Esophagus (tissue), 2 donors: Measurements from ENCODE around the gene ZG16. TPM values are rescaled to one million over a fixed set of nuclear protein-coding genes. Genes with fewer than 3 reads are reported as not detected.
A peak's percentile ranks its signal among the peaks of the same experiment; 100 is the strongest.

Experiments used
- H3K27ac ChIP-seq, 2 donors: one replicate each; pipeline ENCODE4 v1.5.1; 2013; ENCODE audit warnings: low read depth in 2 of 2, mild to moderate bottlenecking in 2 of 2, inconsistent platforms in 1 of 2, low read length in 1 of 2, moderate library complexity in 1 of 2
- H3K27me3 ChIP-seq, 2 donors: one replicate each; pipeline ENCODE4 v1.6.1; 2013; ENCODE audit warnings: low read length in 2 of 2, control low read depth in 1 of 2, mild to moderate bottlenecking in 1 of 2; ENCODE audit not compliant: insufficient read depth in 2 of 2, control insufficient read depth in 1 of 2
- H3K36me3 ChIP-seq, 2 donors: one replicate each; pipeline ENCODE4 v1.6.1; 2013; ENCODE audit warnings: low read length in 1 of 2; ENCODE audit not compliant: control insufficient read depth in 2 of 2, insufficient read depth in 2 of 2
- H3K4me1 ChIP-seq, 2 donors: one replicate each; pipeline ENCODE4 v1.6.1; 2013; ENCODE audit warnings: low read length in 1 of 2; ENCODE audit not compliant: control insufficient read depth in 2 of 2, insufficient read depth in 2 of 2
- H3K4me3 ChIP-seq, 2 donors: one replicate each; pipeline ENCODE4 v1.5.1; 2013; ENCODE audit warnings: low read length in 2 of 2, mild to moderate bottlenecking in 2 of 2, low read depth in 1 of 2, moderate library complexity in 1 of 2
- H3K9me3 ChIP-seq, 2 donors: one replicate each; pipeline ENCODE4 v1.6.1; 2013; ENCODE audit warnings: mild to moderate bottlenecking in 2 of 2, low read depth in 1 of 2, low read length in 1 of 2, moderate library complexity in 1 of 2; ENCODE audit not compliant: control insufficient read depth in 2 of 2, insufficient read depth in 1 of 2
- WGBS, 2 donors: extraction: QIAGEN DNeasy Blood & Tissue Kit; methylation state at CpG; one replicate each; pipeline ENCODE4 v1.1.7; 2013; 5-methylcytosine and 5-hydroxymethylcytosine counted together
- polyA plus RNA-seq, 2 donors: library from polyadenylated mRNA; stranded (reverse); fragments of 200-250 nt; gene quantifications; one replicate each; pipeline ENCODE4 v1.2.3, GENCODE V29; 2013
- donor health status: healthy with polysubstance abuse.
- donor health status: Bipolar disorder and iron deficiency.

The ZG16 gene
- polyA plus RNA-seq, 2 donors, result 0.02 TPM; not detected in 1

- no peaks in the 10 kb centered on the region for H3K9me3 ChIP-seq
- no peak overlapping the region for H3K27ac ChIP-seq
- H3K4me1 ChIP-seq, result peaks cover 11 to 21% of the 10 kb centered on the region in 2 donors
- no peaks in the 10 kb centered on the region for H3K36me3 ChIP-seq
- no peaks in the 10 kb centered on the region for H3K27me3 ChIP-seq
- no peak overlapping the region for H3K4me3 ChIP-seq
- 50 to 63% methylated on average over 4 of the region's 4 CpGs for WGBS, 2 donors
Observed at GRCh38 chr16:29818082-29818481, 40.0 kb downstream of the ZG16 start.

DNA sequence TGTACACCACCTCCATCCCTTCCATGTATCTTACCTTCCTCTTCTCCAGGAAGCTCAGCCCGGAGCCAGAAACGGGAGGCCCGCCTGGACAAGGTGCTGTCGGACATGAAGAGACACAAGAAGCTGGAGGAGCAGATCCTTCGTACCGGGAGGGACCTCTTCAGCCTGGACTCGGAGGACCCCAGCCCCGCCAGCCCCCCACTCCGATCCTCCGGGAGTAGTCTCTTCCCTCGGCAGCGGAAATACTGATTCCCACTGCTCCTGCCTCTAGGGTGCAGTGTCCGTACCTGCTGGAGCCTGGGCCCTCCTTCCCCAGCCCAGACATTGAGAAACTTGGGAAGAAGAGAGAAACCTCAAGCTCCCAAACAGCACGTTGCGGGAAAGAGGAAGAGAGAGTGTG lies 41.5 kb downstream of the ZG16 start:
- H3K4me3 ChIP-seq, result no peak overlapping the region
- H3K4me1 ChIP-seq, result peaks cover 14 to 25% of the 10 kb centered on the region in 2 donors
- no peaks in the 10 kb centered on the region for H3K9me3 ChIP-seq

DNA sequence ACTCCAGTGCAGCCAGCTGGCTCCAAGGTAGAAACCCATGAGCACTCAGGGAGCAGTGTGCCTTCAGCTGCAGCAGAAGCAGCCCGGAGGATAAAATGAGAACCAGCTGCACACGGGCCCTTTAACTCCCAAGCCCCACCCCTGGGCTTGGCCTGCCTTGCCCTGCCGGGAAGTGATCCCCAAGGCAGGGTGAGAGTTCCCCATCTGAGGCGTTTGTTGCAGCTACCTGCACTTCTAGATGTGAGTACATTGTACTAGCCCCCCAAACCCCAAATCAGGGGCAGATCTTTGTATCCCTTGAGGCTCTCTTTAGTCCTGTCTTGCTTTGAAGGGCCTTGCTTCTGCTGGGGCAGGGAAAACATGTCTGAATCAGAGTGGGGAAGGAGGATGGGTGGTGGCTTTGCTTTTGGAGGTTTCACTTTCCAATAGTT lies 42.2 kb downstream of the ZG16 start, which contains the start of gene MVP:
Gene MVP (plus strand): TSS at position 192 of the 431 bp plus-strand sequence. CDS start 10,088 bp downstream, outside the sequence.
- Histone ChIP-seq H3K4me1 (peaks cover 11 to 23% of the 10 kb centered on the region in 2 donors), H3K36me3 (no peaks in the 10 kb centered on the region), H3K27me3 (no peaks in the 10 kb centered on the region), H3K27ac (peak within 1 kb of the TSS; percentile 97), H3K9me3 (no peaks in the 10 kb centered on the region), H3K4me3 (peak within 1 kb of the TSS; percentile 60 to 80)
- 0% methylated on average over 4 of the region's 4 CpGs for WGBS, 2 donors

More for the DNA sequence above, 41.5 kb downstream of the ZG16 start:
- H3K36me3 ChIP-seq, result no peaks in the 10 kb centered on the region
- H3K27me3 ChIP-seq, result no peaks in the 10 kb centered on the region
- 57 to 61% methylated on average over 15 of the region's 15 CpGs for WGBS, 2 donors
- peak overlapping the region in 1 of 2 donors; percentile 63 for H3K27ac ChIP-seq

DNA sequence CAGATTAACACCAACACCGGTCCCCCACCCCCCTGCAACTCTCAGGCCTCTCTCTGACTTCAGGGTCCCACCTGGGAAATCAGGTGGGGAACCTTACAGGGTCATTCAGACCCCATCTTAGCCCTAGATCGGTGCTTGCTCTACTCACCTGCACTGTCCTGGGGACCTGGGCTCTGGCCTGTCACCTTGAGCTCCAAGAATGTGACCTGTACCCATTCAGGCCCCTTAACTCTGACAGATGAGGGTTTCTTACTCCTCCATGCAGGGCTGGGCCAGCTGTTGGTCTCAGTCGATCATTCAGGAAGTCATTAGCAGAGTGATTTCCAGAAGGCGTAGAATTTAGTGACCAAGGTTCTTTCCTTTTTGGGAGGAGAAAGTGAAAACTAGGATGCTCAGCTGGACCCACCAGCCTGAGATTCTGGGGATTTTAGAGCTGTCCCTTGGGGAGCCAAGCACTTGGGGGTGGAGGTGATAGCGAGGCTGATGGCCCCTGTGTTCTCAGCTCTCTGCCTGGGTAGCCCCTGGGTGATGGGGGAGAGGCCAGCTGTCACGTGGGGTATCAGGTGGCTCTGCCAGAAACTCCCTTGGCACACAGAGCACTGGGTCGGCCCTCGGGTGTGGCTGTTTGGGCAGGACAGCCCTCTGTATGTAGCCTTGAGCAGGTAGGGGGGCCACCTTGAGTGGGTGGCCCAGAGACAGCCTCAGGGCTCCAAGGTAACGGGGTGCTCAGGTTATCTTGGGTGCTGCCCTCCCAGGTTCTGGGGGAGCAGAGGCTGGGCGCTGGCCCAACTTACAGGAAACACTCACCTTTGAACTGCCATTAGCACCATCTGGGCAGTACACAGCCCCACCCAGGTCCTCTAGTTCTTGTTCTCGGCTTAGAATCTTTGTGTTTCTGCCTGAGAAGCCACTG lies 42.9 kb downstream of the ZG16 start:
- peak overlapping the region; percentile 60 to 80 for H3K4me3 ChIP-seq
- H3K27me3 ChIP-seq, result no peaks in the 10 kb centered on the region
- peaks cover 12 to 30% of the 10 kb centered on the region in 2 donors for H3K4me1 ChIP-seq
- H3K27ac ChIP-seq, result peak overlapping the region; percentile 97
- H3K9me3 ChIP-seq, result no peaks in the 10 kb centered on the region
- WGBS, 2 donors, result 7 to 12% methylated on average over 11 of the region's 11 CpGs
- peaks cover 0 to 3% of the 10 kb centered on the region in 2 donors for H3K36me3 ChIP-seq

DNA sequence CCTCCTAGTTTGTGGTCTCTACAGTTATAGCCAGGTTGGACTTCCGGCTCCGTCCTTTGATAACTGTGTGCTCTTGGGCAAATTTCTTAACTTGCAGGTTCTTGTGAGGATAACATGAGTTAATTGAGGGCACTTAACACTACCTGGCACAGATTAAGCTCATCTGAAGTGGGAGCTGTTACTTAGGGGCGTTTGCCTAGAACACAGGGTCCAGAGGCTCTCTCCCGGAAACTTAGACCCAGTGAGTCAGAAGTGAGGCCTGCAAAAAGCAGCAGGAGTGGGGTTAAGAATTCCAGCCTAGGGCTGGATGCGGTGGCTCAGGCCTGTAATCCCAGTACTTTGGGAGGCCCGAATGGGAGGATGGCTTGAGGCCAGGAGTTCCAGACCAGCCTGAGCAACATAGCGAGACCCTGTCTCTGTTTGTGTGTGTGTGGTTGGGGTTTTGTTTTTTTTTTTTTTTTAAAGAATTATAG lies 43.6 kb downstream of the ZG16 start:
- Histone ChIP-seq H3K4me1 (peaks cover 14 to 34% of the 10 kb centered on the region in 2 donors), H3K4me3 (peak overlapping the region; percentile 60 to 80), H3K27ac (peak overlapping the region; percentile 97), H3K27me3 (no peaks in the 10 kb centered on the region), H3K36me3 (peaks cover 0 to 4% of the 10 kb centered on the region in 2 donors), H3K9me3 (no peaks in the 10 kb centered on the region)
- WGBS, 2 donors, result 21 to 23% methylated on average over 7 of the region's 7 CpGs

GRCh38 chr16:29824589-29825144 lies 46.6 kb downstream of the ZG16 start:
- Histone ChIP-seq H3K27ac (peak overlapping the region; percentile 51 to 65), H3K4me3 (no peak overlapping the region)
- WGBS, 2 donors, result 24 to 28% methylated on average over 7 of the region's 7 CpGs

GRCh38 chr16:29825145-29826044 lies 47.3 kb downstream of the ZG16 start:
- WGBS, 2 donors, result 48 to 53% methylated on average over 10 of the region's 10 CpGs
- Histone ChIP-seq H3K4me3 (no peak overlapping the region), H3K4me1 (peaks cover 8 to 27% of the 10 kb centered on the region in 2 donors)

More at GRCh38 chr16:29824589-29825144, 46.6 kb downstream of the ZG16 start:
- Histone ChIP-seq H3K9me3 (no peaks in the 10 kb centered on the region), H3K27me3 (no peaks in the 10 kb centered on the region), H3K4me1 (peaks cover 8 to 29% of the 10 kb centered on the region in 2 donors), H3K36me3 (peaks cover 0 to 4% of the 10 kb centered on the region in 2 donors)

GRCh38 chr16:29826342-29826695 lies 48.3 kb downstream of the ZG16 start:
- no peaks in the 10 kb centered on the region for H3K9me3 ChIP-seq
- no peaks in the 10 kb centered on the region for H3K27me3 ChIP-seq
- peaks cover 6 to 23% of the 10 kb centered on the region in 2 donors for H3K4me1 ChIP-seq
- H3K4me3 ChIP-seq, result no peak overlapping the region
- H3K27ac ChIP-seq, result peak overlapping the region in 1 of 2 donors; percentile 61
- peaks cover 0 to 9% of the 10 kb centered on the region in 2 donors for H3K36me3 ChIP-seq
- 87 to 88% methylated on average over 6 of the region's 8 CpGs for WGBS, 2 donors

More at GRCh38 chr16:29825145-29826044, 47.3 kb downstream of the ZG16 start:
- Histone ChIP-seq H3K36me3 (peaks cover 0 to 4% of the 10 kb centered on the region in 2 donors), H3K27me3 (no peaks in the 10 kb centered on the region), H3K9me3 (no peaks in the 10 kb centered on the region), H3K27ac (peak overlapping the region; percentile 61 to 65)

DNA sequence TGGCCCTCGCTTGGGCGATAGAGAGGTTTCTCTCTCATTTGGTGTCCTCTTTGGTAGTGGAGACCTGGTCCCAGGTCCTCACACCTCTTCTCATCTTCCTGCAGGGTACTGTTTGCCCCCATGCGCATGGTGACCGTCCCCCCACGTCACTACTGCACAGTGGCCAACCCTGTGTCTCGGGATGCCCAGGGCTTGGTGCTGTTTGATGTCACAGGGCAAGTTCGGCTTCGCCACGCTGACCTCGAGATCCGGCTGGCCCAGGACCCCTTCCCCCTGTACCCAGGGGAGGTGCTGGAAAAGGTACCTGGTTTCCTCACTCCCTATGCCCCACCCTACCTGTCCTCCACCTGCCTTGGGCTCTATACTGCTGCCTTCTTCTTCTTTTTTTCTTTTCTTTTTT lies 52.7 kb downstream of the ZG16 start:
- H3K36me3 ChIP-seq, result peaks cover 3 to 29% of the 10 kb centered on the region in 2 donors
- no peak overlapping the region for H3K27ac ChIP-seq

More for the DNA sequence above, 52.7 kb downstream of the ZG16 start:
- Histone ChIP-seq H3K27me3 (no peaks in the 10 kb centered on the region), H3K4me1 (peaks cover 3 to 8% of the 10 kb centered on the region in 2 donors), H3K9me3 (no peaks in the 10 kb centered on the region), H3K4me3 (no peak overlapping the region)
- 94% methylated on average over 11 of the region's 11 CpGs for WGBS, 2 donors
